Measurements from ENCODE around the gene NMNAT1. TPM values are rescaled to one million over a fixed set of nuclear protein-coding genes. Genes with fewer than 3 reads are reported as not detected.

NMNAT1 gene
- total RNA-seq, 1 donor from 2014 or later: 2.2 TPM

- no peak overlapping the region for H3K4me3 ChIP-seq (ENCODE audit: low read depth, low read length)
- TF ChIP-seq CTCF (conservative IDR thresholded peaks at IDR 0.05; ENCODE audit: low read depth, low read length): no peak
- DNase-seq (ENCODE audit: low read depth): no peak
Observed at GRCh38 chr1:9946315-9946714, 3.0 kb downstream of the NMNAT1 start.

- TF ChIP-seq CTCF (conservative IDR thresholded peaks at IDR 0.05; ENCODE audit: low read depth, low read length): no peak
- no peak for DNase-seq (ENCODE audit: low read depth)
- no peak overlapping the region for H3K4me3 ChIP-seq (ENCODE audit: low read depth, low read length)
Observed at GRCh38 chr1:9957726-9958125, 14.5 kb downstream of the NMNAT1 start.

- no peak for TF ChIP-seq CTCF (conservative IDR thresholded peaks at IDR 0.05; ENCODE audit: low read depth, low read length)
- no peak for DNase-seq (ENCODE audit: low read depth)
Observed at GRCh38 chr1:9960011-9960410, 16.7 kb downstream of the NMNAT1 start.

GRCh38 chr1:9960706-9961562 is 17.7 kb downstream of the NMNAT1 start:
- no peak for DNase-seq (ENCODE audit: low read depth)
- H3K4me3 ChIP-seq (ENCODE audit: low read depth, low read length): no peak overlapping the region
- TF ChIP-seq CTCF (conservative IDR thresholded peaks at IDR 0.05; ENCODE audit: low read depth, low read length): no peak

More at GRCh38 chr1:9960011-9960410, 16.7 kb downstream of the NMNAT1 start:
- H3K4me3 ChIP-seq (ENCODE audit: low read depth, low read length): no peak overlapping the region

GRCh38 chr1:9984253-9984652 is 41.0 kb downstream of the NMNAT1 start:
- TF ChIP-seq CTCF (conservative IDR thresholded peaks at IDR 0.05; ENCODE audit: low read depth, low read length): no peak
- H3K4me3 ChIP-seq (ENCODE audit: low read depth, low read length): no peak overlapping the region
- no peak for DNase-seq (ENCODE audit: low read depth)

GRCh38 chr1:9985001-9985400 is 41.7 kb downstream of the NMNAT1 start:
- no peak for TF ChIP-seq CTCF (conservative IDR thresholded peaks at IDR 0.05; ENCODE audit: low read depth, low read length)
- no peak for DNase-seq (ENCODE audit: low read depth)
- no peak overlapping the region for H3K4me3 ChIP-seq (ENCODE audit: low read depth, low read length)

- TF ChIP-seq CTCF (conservative IDR thresholded peaks at IDR 0.05; ENCODE audit: low read depth, low read length): no peak
Observed at GRCh38 chr1:9989773-9990172, 46.5 kb downstream of the NMNAT1 start.

More at GRCh38 chr1:9989773-9990172, 46.5 kb downstream of the NMNAT1 start:
- no peak overlapping the region for H3K4me3 ChIP-seq (ENCODE audit: low read depth, low read length)
- no peak for DNase-seq (ENCODE audit: low read depth)

Measured in epithelial cell of proximal tubule (primary cell).